GM13976 (cell line): Measurements from ENCODE around the gene TSPAN15.

Source experiments
- DNase-seq: peaks from one replicate; pipeline ENCODE4 v3.0.0; 2012; ENCODE audit warnings: low spot score
- CTCF ChIP-seq: IDR thresholded peaks from 2 replicates; pipeline ENCODE4 v1.5.1; 2012; ENCODE audit warnings: borderline replicate concordance, mild to moderate bottlenecking; ENCODE audit not compliant: insufficient read depth; ENCODE audit errors: extremely low read depth, missing control alignments, control extremely low read depth
- in situ Hi-C: fragments of 300-500 bp; cut with MboI; formaldehyde crosslinking; loops from one replicate; pipeline ENCODE4 v1.12.0; 2022; ENCODE audit warnings: low sequenced_read_pairs, mixed read lengths, inconsistent platforms; ENCODE audit not compliant: unreplicated experiment

TSPAN15 gene

GRCh38 chr10:69496352-69497230, 45.3 kb downstream of the TSPAN15 start:
- no peak for TF ChIP-seq CTCF
- no peak for DNase-seq
- in situ Hi-C loops, result no loop called here

- no peak for TF ChIP-seq CTCF
- DNase-seq, result no peak
- in situ Hi-C loops, result no loop called here
These were observed 45.9 kb downstream of the TSPAN15 start for GRCh38 chr10:69497231-69497561.

GRCh38 chr10:69497611-69498390, 46.5 kb downstream of the TSPAN15 start:
- in situ Hi-C loops, result no loop called here
- no peak for DNase-seq
- no peak for TF ChIP-seq CTCF

- in situ Hi-C loops, result no loop called here
- TF ChIP-seq CTCF, result no peak
- DNase-seq, result no peak
These were observed 47.6 kb downstream of the TSPAN15 start for GRCh38 chr10:69498711-69499471.

GRCh38 chr10:69499726-69500689, 48.7 kb downstream of the TSPAN15 start:
- no peak for DNase-seq
- TF ChIP-seq CTCF, result no peak
- in situ Hi-C loops, result loop anchor here (10.0 kb wide), 1 partner anchor 75 kb away; no protein-coding TSS in a partner anchor
